ENCODE data around the gene PLEKHG5. TPM values are rescaled to one million over a fixed set of nuclear protein-coding genes. Genes with fewer than 3 reads are reported as not detected.

The PLEKHG5 gene
- total RNA-seq, 3 donors from 2014 or later = 7.0 to 12.0 (median 11.8) TPM

DNA sequence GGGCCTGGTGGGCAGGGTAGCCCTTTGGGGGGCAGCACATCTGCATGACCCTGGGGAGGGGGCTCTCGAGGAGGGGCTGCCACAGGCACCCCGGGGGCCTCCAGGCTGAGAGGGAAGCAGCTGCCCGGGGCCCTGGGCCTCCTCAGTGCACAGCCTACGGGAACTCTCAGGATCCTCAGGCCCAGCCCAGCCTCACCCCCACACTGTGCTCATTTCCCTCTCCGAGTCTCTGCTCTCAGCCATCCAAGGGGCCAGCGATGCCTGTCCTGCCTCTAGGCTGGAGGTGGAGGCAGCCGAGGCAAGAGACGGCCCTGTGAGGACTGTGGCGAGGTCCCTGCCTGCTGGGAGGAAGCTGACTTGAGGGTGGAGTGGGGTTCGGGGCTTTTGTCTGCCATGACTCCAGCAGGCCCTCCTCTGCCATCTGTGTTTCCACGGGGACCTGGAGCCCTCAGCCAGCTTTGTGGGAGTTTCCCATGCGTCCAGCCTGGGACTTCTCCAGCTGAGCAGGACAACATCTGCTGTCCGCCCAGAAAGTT is 7.2 kb upstream of the PLEKHG5 start:
- DNase-seq (ENCODE audit: low spot score in 2 of 2) = no peak
- no peaks in the 10 kb centered on the region for H3K27me3 ChIP-seq
- no peak overlapping the region for H3K4me3 ChIP-seq
- H3K36me3 ChIP-seq = no peaks in the 10 kb centered on the region
- TF ChIP-seq, protein P1, sequence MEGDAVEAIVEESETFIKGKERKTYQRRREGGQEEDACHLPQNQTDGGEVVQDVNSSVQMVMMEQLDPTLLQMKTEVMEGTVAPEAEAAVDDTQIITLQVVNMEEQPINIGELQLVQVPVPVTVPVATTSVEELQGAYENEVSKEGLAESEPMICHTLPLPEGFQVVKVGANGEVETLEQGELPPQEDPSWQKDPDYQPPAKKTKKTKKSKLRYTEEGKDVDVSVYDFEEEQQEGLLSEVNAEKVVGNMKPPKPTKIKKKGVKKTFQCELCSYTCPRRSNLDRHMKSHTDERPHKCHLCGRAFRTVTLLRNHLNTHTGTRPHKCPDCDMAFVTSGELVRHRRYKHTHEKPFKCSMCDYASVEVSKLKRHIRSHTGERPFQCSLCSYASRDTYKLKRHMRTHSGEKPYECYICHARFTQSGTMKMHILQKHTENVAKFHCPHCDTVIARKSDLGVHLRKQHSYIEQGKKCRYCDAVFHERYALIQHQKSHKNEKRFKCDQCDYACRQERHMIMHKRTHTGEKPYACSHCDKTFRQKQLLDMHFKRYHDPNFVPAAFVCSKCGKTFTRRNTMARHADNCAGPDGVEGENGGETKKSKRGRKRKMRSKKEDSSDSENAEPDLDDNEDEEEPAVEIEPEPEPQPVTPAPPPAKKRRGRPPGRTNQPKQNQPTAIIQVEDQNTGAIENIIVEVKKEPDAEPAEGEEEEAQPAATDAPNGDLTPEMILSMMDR (IDR thresholded peaks at IDR 0.05) = no peak
- TF ChIP-seq POLR2AphosphoS5 (IDR thresholded peaks at IDR 0.05) (no peak), POLR2A (IDR thresholded peaks at IDR 0.05) (no peak)
- H3K27ac ChIP-seq = peak overlapping the region in 1 of 2 donors; percentile 23
- no peaks in the 10 kb centered on the region for H3K9me3 ChIP-seq
- intact Hi-C loops (cut with DNase I; ENCODE audit: low total_unique reads) = loop anchor here (10.0 kb wide), 1 partner anchor 146 kb away; no protein-coding TSS in a partner anchor
- H3K4me1 ChIP-seq = peaks cover 4 to 24% of the 10 kb centered on the region in 2 donors

GRCh38 chr1:6497867-6498575 is 6.6 kb upstream of the PLEKHG5 start:
- Histone ChIP-seq H3K27me3 (no peaks in the 10 kb centered on the region), H3K36me3 (no peaks in the 10 kb centered on the region), H3K4me1 (peaks cover 4 to 24% of the 10 kb centered on the region in 2 donors), H3K9me3 (no peaks in the 10 kb centered on the region), H3K4me3 (peak overlapping the region; percentile 48 to 92 (median 64)), H3K27ac (peak overlapping the region in 1 of 2 donors; percentile 55)
- DNase-seq (ENCODE audit: low spot score in 2 of 2) = no peak
- intact Hi-C loops (cut with DNase I; ENCODE audit: low total_unique reads) = loop anchor here (10.0 kb wide), 1 partner anchor 147 kb away; no protein-coding TSS in a partner anchor
- no peak for TF ChIP-seq POLR2A (IDR thresholded peaks at IDR 0.05)
- no peak for TF ChIP-seq POLR2AphosphoS5 (IDR thresholded peaks at IDR 0.05)
- TF ChIP-seq, protein P1 (IDR thresholded peaks at IDR 0.05) = no peak

DNA sequence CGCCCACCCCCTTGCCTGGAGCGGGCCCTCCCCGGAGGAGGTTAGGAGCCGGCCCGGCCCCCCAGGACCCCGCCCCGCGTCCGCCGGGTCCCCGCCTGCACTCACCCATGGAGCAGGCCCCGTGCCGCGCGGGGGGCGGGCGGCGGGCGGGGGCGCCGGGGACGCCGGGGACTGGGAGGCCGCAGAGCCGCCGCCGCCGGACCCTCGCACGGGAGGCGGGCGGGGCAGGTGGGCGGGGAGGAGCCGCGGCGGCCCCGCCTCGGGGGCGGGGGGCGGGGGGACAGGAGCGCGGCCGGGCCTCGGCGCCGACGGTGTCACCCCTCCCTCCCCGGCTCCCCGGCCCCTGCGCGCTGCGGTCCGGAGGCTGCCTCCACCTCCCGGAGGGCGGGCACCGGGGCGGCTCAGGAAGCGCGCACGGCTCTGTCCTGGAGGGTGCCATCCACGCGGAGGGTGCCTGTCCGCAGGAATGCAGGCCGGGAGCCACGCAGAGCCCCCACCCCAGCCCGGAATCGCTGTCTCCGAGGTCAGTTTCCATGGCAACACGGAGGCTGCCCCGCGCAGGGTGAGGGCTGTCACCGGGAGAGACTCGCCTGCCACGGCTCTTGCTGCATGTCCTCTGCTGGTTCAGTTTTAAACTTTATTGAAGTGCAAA is 5.9 kb upstream of the PLEKHG5 start:
- H3K9me3 ChIP-seq = no peaks in the 10 kb centered on the region
- intact Hi-C loops (cut with DNase I; ENCODE audit: low total_unique reads) = loop anchor here (10.0 kb wide), 1 partner anchor 147 kb away; no protein-coding TSS in a partner anchor
- H3K4me1 ChIP-seq = peaks cover 4 to 18% of the 10 kb centered on the region in 2 donors
- no peaks in the 10 kb centered on the region for H3K27me3 ChIP-seq
- H3K27ac ChIP-seq = peak overlapping the region; percentile 52 to 55
- no peak for DNase-seq (ENCODE audit: low spot score in 2 of 2)
- TF ChIP-seq POLR2AphosphoS5 (IDR thresholded peaks at IDR 0.05) (no peak), POLR2A (IDR thresholded peaks at IDR 0.05) (no peak)
- TF ChIP-seq, protein P1 (IDR thresholded peaks at IDR 0.05) = no peak
- H3K36me3 ChIP-seq = no peaks in the 10 kb centered on the region
- H3K4me3 ChIP-seq = peak overlapping the region; percentile 48 to 92 (median 64)

DNA sequence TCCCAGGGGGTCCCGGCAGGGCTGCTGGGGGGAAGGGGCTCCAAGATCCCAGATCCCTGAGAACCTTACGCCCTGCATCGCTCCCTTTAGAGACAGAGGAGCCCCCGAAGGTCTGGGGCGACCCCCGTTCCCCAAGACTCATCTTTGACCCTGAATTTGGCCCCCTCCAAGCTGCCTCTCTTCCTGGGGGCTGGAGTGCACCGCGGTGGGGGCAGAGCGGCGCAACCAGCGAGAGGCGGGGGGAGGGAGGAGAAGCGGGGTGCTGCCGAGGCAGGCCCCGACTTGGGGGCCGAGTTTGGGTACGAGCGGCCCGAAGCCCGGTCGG is 5.4 kb upstream of the PLEKHG5 start:
- Histone ChIP-seq H3K27me3 (no peaks in the 10 kb centered on the region), H3K27ac (peak overlapping the region; percentile 52 to 55), H3K9me3 (no peaks in the 10 kb centered on the region), H3K4me3 (peak overlapping the region; percentile 48 to 92 (median 64)), H3K4me1 (peaks cover 9 to 14% of the 10 kb centered on the region in 2 donors), H3K36me3 (no peaks in the 10 kb centered on the region)
- DNase-seq (ENCODE audit: low spot score in 2 of 2) = no peak
- TF ChIP-seq, protein P1 (IDR thresholded peaks at IDR 0.05) = no peak
- TF ChIP-seq POLR2A (IDR thresholded peaks at IDR 0.05) = no peak
- intact Hi-C loops (cut with DNase I; ENCODE audit: low total_unique reads) = loop anchor here (10.0 kb wide), 1 partner anchor 148 kb away; no protein-coding TSS in a partner anchor

- Histone ChIP-seq H3K4me1 (peaks cover 10 to 14% of the 10 kb centered on the region in 2 donors), H3K27me3 (no peaks in the 10 kb centered on the region), H3K9me3 (no peaks in the 10 kb centered on the region), H3K27ac (peak overlapping the region; percentile 10 to 48), H3K36me3 (no peaks in the 10 kb centered on the region), H3K4me3 (peak overlapping the region; percentile 48 to 92 (median 64))
- TF ChIP-seq POLR2A (IDR thresholded peaks at IDR 0.05) = no peak
- TF ChIP-seq, protein P1 (IDR thresholded peaks at IDR 0.05) = no peak
- TF ChIP-seq POLR2AphosphoS5 (IDR thresholded peaks at IDR 0.05) = no peak
- no peak for DNase-seq (ENCODE audit: low spot score in 2 of 2)
- intact Hi-C loops (cut with DNase I; ENCODE audit: low total_unique reads) = loop anchor here (10.0 kb wide), 1 partner anchor 148 kb away; no protein-coding TSS in a partner anchor
Observed at GRCh38 chr1:6496365-6496721, 4.9 kb upstream of the PLEKHG5 start.
